GM12878 (cell line): Measurements from ENCODE around the gene LRCH2.

ENCODE experiments used
- ASH2L ChIP-seq: fragments of 300-600, 200-600 bp; sonication (generic); IDR thresholded peaks from 2 replicates; pipeline ENCODE4 v1.6.1; 2017; ENCODE audit warnings: low read depth, mild to moderate bottlenecking, borderline replicate concordance
- BACH1 ChIP-seq: fragments of 450-650 bp; IDR thresholded peaks from 2 replicates; pipeline ENCODE4 v1.6.1; 2017; ENCODE audit warnings: mild to moderate bottlenecking, borderline replicate concordance
- CREM ChIP-seq: IDR thresholded peaks from 2 replicates; pipeline ENCODE4 v1.6.1; 2014; ENCODE audit warnings: antibody characterized with exemption, low read depth
- CTCF ChIP-seq, 3 experiments: IDR thresholded peaks in 2 of 3; conservative IDR thresholded peaks in 1 of 3; 2 replicates each; pipeline ENCODE4 v1.5.1; 2011; ENCODE audit warnings: low read depth in 3 of 3, low read length in 3 of 3, mild to moderate bottlenecking in 3 of 3, control low read depth in 2 of 3, moderate library complexity in 2 of 3, inconsistent platforms in 1 of 3, mixed read lengths in 1 of 3; ENCODE audit not compliant: control insufficient read depth in 2 of 3, insufficient read depth in 1 of 3; ENCODE audit errors: extremely low read depth in 1 of 3
- EP300 ChIP-seq, 2 experiments: fragments of 150-350 bp in 1 of 2; IDR thresholded peaks; 2 replicates each; pipeline ENCODE4 v1.6.1; 2011 to 2012; ENCODE audit warnings: low read depth in 2 of 2, low read length in 2 of 2, borderline replicate concordance in 1 of 2, improper control_type of control experiment in 1 of 2, inconsistent platforms in 1 of 2; ENCODE audit not compliant: control insufficient read depth in 1 of 2
- HCFC1 ChIP-seq: fragments of 150-350 bp; IDR thresholded peaks from 2 replicates; pipeline ENCODE4 v1.6.1; 2014; ENCODE audit warnings: low read length
- HDAC2 ChIP-seq: fragments of 200-600 bp; sonication (generic); IDR thresholded peaks from 2 replicates; pipeline ENCODE4 v1.6.1; 2017
- HDGF ChIP-seq: fragments of 450-650 bp; IDR thresholded peaks from 2 replicates; pipeline ENCODE4 v1.6.1; 2016; ENCODE audit warnings: antibody characterized with exemption
- IRF3 ChIP-seq: fragments of 450-650 bp; IDR thresholded peaks from 2 replicates; pipeline ENCODE4 v1.6.1; 2014; ENCODE audit warnings: mild to moderate bottlenecking
- MYC ChIP-seq: IDR thresholded peaks from 2 replicates; pipeline ENCODE4 v1.6.1; 2011; ENCODE audit warnings: mild to moderate bottlenecking, low read length, moderate library complexity, inconsistent platforms; ENCODE audit not compliant: insufficient read depth, insufficient replicate concordance, insufficient read length, severe bottlenecking
- REST ChIP-seq: IDR thresholded peaks from 2 replicates; pipeline ENCODE4 v1.6.1; 2012; ENCODE audit warnings: mild to moderate bottlenecking, low read depth, low read length
- TARDBP ChIP-seq: IDR thresholded peaks from 2 replicates; pipeline ENCODE4 v1.6.1; 2016; ENCODE audit warnings: borderline replicate concordance
- ZNF274 ChIP-seq: IDR thresholded peaks from one replicate; pipeline ENCODE4 v1.8.0; 2011; ENCODE audit not compliant: insufficient read length, insufficient read depth

GRCh38 chrX:115255003-115255402 is 21.1 kb upstream of the LRCH2 start:
- TF ChIP-seq ASH2L (no peak), ZNF274 (no peak), CREM (no peak), CTCF (IDR thresholded peaks at IDR 0.05 in 2 of 3, conservative IDR thresholded peaks at IDR 0.05 in 1 of 3; ENCODE audit: control insufficient read depth in 2 of 3, extremely low read depth in 1 of 3, insufficient read depth in 1 of 3, low read depth in 3 of 3, low read length in 3 of 3) (no peak), EP300 (IDR thresholded peaks at IDR 0.05; ENCODE audit: borderline replicate concordance in 1 of 2, control insufficient read depth in 1 of 2, low read depth in 2 of 2, low read length in 2 of 2) (no peak), HCFC1 (no peak), TARDBP (no peak), IRF3 (no peak), REST (no peak), MYC (no peak), HDGF (no peak), HDAC2 (no peak), BACH1 (no peak)
